Measurements from ENCODE around the gene CHSY1.

Gene CHSY1

GRCh38 chr15:101168898-101169494 lies 82.9 kb downstream of the CHSY1 start:
- H3K4me1 ChIP-seq (ENCODE audit: low read length), result no peaks in the 10 kb centered on the region
- H3K27me3 ChIP-seq (ENCODE audit: low read depth, low read length), result 0 out of 2 replicates have a peak, but pooled peaks cover 7% of the 10 kb centered on the region
- H2AFZ ChIP-seq (ENCODE audit: low read depth, low read length), result no peak overlapping the region
- peaks cover 7% of the 10 kb centered on the region; the same call in 1 of the 2 replicates for H4K20me1 ChIP-seq (ENCODE audit: insufficient read depth, low read length)
- H3K9me3 ChIP-seq (ENCODE audit: insufficient read depth, low read length), result peaks cover 30% of the 10 kb centered on the region
- H3K4me2 ChIP-seq (ENCODE audit: low read length), result no peak overlapping the region
- H3K36me3 ChIP-seq (replicated peaks; ENCODE audit: low read depth, low read length), result peaks cover 4% of the 10 kb centered on the region
- TF ChIP-seq, protein P1, sequence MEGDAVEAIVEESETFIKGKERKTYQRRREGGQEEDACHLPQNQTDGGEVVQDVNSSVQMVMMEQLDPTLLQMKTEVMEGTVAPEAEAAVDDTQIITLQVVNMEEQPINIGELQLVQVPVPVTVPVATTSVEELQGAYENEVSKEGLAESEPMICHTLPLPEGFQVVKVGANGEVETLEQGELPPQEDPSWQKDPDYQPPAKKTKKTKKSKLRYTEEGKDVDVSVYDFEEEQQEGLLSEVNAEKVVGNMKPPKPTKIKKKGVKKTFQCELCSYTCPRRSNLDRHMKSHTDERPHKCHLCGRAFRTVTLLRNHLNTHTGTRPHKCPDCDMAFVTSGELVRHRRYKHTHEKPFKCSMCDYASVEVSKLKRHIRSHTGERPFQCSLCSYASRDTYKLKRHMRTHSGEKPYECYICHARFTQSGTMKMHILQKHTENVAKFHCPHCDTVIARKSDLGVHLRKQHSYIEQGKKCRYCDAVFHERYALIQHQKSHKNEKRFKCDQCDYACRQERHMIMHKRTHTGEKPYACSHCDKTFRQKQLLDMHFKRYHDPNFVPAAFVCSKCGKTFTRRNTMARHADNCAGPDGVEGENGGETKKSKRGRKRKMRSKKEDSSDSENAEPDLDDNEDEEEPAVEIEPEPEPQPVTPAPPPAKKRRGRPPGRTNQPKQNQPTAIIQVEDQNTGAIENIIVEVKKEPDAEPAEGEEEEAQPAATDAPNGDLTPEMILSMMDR (IDR thresholded peaks at IDR 0.05; ENCODE audit: low read depth, low read length), result no peak
- no peak for TF ChIP-seq EZH2phosphoT487 (IDR thresholded peaks at IDR 0.05; ENCODE audit: low read depth)
- no peak overlapping the region for H3K4me3 ChIP-seq (ENCODE audit: low read length)
- no peaks in the 10 kb centered on the region for H3K79me2 ChIP-seq (ENCODE audit: low read length)
- H3K9ac ChIP-seq (ENCODE audit: low read length), result no peak overlapping the region
- no peak overlapping the region for H3K27ac ChIP-seq (ENCODE audit: low read length)

- peaks cover 33% of the 10 kb centered on the region for H3K9me3 ChIP-seq (ENCODE audit: insufficient read depth, low read length)
- H3K9ac ChIP-seq (ENCODE audit: low read length), result no peak overlapping the region
- H2AFZ ChIP-seq (ENCODE audit: low read depth, low read length), result no peak overlapping the region
- H3K27me3 ChIP-seq (ENCODE audit: low read depth, low read length), result 0 out of 2 replicates have a peak, but pooled peaks cover 7% of the 10 kb centered on the region
- H3K4me2 ChIP-seq (ENCODE audit: low read length), result no peak overlapping the region
- H4K20me1 ChIP-seq (ENCODE audit: insufficient read depth, low read length), result peaks cover 7% of the 10 kb centered on the region; the same call in 1 of the 2 replicates
- H3K4me3 ChIP-seq (ENCODE audit: low read length), result no peak overlapping the region
- H3K27ac ChIP-seq (ENCODE audit: low read length), result no peak overlapping the region
- no peaks in the 10 kb centered on the region for H3K79me2 ChIP-seq (ENCODE audit: low read length)
- H3K36me3 ChIP-seq (replicated peaks; ENCODE audit: low read depth, low read length), result peaks cover 4% of the 10 kb centered on the region
- H3K4me1 ChIP-seq (ENCODE audit: low read length), result no peaks in the 10 kb centered on the region
- TF ChIP-seq, protein P1 (IDR thresholded peaks at IDR 0.05; ENCODE audit: low read depth, low read length), result no peak
- TF ChIP-seq EZH2phosphoT487 (IDR thresholded peaks at IDR 0.05; ENCODE audit: low read depth), result no peak
These were observed 83.4 kb downstream of the CHSY1 start for GRCh38 chr15:101168463-101168824.

- Histone ChIP-seq H4K20me1 (ENCODE audit: insufficient read depth, low read length) (peaks cover 5% of the 10 kb centered on the region; the same call in 1 of the 2 replicates), H3K79me2 (ENCODE audit: low read length) (no peaks in the 10 kb centered on the region), H3K27me3 (ENCODE audit: low read depth, low read length) (0 out of 2 replicates have a peak, but pooled peaks cover 7% of the 10 kb centered on the region), H3K9me3 (ENCODE audit: insufficient read depth, low read length) (peaks cover 35% of the 10 kb centered on the region), H3K36me3 (replicated peaks; ENCODE audit: low read depth, low read length) (peaks cover 4% of the 10 kb centered on the region), H3K27ac (ENCODE audit: low read length) (no peak overlapping the region), H3K4me1 (ENCODE audit: low read length) (no peaks in the 10 kb centered on the region), H2AFZ (ENCODE audit: low read depth, low read length) (no peak overlapping the region), H3K9ac (ENCODE audit: low read length) (no peak overlapping the region), H3K4me2 (ENCODE audit: low read length) (no peak overlapping the region), H3K4me3 (ENCODE audit: low read length) (no peak overlapping the region)
- TF ChIP-seq, protein P1 (IDR thresholded peaks at IDR 0.05; ENCODE audit: low read depth, low read length), result no peak
- no peak for TF ChIP-seq EZH2phosphoT487 (IDR thresholded peaks at IDR 0.05; ENCODE audit: low read depth)
These were observed 83.9 kb downstream of the CHSY1 start for GRCh38 chr15:101167753-101168462.

GRCh38 chr15:101167411-101167752 lies 84.5 kb downstream of the CHSY1 start:
- Histone ChIP-seq H3K4me3 (ENCODE audit: low read length) (no peak overlapping the region), H2AFZ (ENCODE audit: low read depth, low read length) (no peak overlapping the region), H3K4me1 (ENCODE audit: low read length) (no peaks in the 10 kb centered on the region), H4K20me1 (ENCODE audit: insufficient read depth, low read length) (peaks cover 3% of the 10 kb centered on the region; the same call in 1 of the 2 replicates), H3K36me3 (replicated peaks; ENCODE audit: low read depth, low read length) (peaks cover 4% of the 10 kb centered on the region), H3K4me2 (ENCODE audit: low read length) (no peak overlapping the region), H3K9me3 (ENCODE audit: insufficient read depth, low read length) (peaks cover 35% of the 10 kb centered on the region), H3K27me3 (ENCODE audit: low read depth, low read length) (0 out of 2 replicates have a peak, but pooled peaks cover 7% of the 10 kb centered on the region), H3K27ac (ENCODE audit: low read length) (no peak overlapping the region), H3K9ac (ENCODE audit: low read length) (no peak overlapping the region), H3K79me2 (ENCODE audit: low read length) (no peaks in the 10 kb centered on the region)
- TF ChIP-seq EZH2phosphoT487 (IDR thresholded peaks at IDR 0.05; ENCODE audit: low read depth), result no peak
- TF ChIP-seq, protein P1 (IDR thresholded peaks at IDR 0.05; ENCODE audit: low read depth, low read length), result no peak
